Limb (tissue), 2 donors: Measurements from ENCODE around the gene LIPE.
"Not testable (repeated sequence)": the region's sequence is repeated elsewhere in the genome, so short reads cannot be mapped to it uniquely, and the experiment has no call there.

Source experiments
- DNase-seq, 2 donors: peaks; one replicate each; pipeline ENCODE4 v3.0.0-alpha.2; 2016; ENCODE audit errors: extremely low spot score in 2 of 2

The LIPE gene

DNA sequence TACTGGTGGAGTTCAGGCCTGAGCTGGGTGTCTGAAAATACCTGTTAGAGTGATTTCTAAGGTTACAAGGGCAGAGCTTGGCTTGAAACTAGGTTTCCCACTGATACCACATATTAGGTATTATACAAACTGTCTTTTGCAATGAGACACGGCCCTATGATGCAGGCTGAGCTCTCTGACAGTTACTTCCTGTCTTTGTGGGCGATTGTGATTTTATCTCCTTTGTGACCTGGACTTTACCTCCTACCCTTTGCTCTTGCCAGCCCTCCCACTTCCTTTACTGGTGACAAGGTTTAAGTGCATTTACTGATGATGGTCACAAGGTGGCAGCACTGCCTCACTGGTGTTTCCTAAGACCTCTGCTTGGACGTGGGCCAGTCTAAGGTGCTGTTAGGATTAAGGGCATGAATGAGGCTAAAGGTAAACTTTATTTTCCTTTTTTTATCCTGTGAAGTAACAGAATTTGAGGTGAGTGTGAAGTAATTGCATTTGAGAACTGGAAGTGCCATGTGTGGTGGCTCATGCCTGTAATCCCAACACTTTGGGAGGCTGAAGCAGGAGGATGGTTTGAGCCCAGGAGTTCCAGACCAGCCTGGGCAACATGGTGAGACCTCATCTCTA lies 23.2 kb upstream of the LIPE start:
- DNase-seq, result peak; percentile 71 to 73

GRCh38 chr19:42448306-42448705 lies 21.1 kb upstream of the LIPE start:
- DNase-seq, result not testable (repeated sequence)

- no peak for DNase-seq
These were observed 18.8 kb upstream of the LIPE start for GRCh38 chr19:42445948-42446347.

- DNase-seq, result no peak
These were observed 16.8 kb upstream of the LIPE start for GRCh38 chr19:42443944-42444398.

GRCh38 chr19:42442833-42443232 lies 15.6 kb upstream of the LIPE start, which contains the start of gene CXCL17:
CXCL17 (minus strand) TSS chr19:42442946; CDS start chr19:42442832, 114 bp downstream.
- no peak for DNase-seq

GRCh38 chr19:42441049-42441445 lies 13.9 kb upstream of the LIPE start:
- no peak for DNase-seq

GRCh38 chr19:42440357-42441048 lies 13.3 kb upstream of the LIPE start:
- peak in 1 of 2 donors; percentile 70 for DNase-seq

DNA sequence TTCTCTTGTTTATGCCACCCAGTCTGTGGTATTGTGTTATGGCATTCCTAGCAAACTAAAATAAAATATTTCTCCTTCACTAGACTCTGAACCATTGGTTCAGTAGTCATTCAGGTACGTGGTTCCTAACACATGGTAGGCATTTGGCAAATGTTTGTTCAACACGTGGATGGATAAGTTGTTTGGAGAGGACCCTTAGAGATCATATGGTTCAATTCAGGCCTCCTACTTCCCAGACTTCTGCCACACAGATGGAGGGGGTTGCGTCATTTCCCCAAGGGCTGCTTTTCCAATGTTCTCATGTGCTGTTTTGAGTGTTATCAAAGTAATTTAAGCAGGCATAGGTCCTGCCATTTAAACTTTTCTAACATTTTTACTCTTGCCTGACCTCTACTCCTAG lies 8.8 kb upstream of the LIPE start:
- no peak for DNase-seq

DNA sequence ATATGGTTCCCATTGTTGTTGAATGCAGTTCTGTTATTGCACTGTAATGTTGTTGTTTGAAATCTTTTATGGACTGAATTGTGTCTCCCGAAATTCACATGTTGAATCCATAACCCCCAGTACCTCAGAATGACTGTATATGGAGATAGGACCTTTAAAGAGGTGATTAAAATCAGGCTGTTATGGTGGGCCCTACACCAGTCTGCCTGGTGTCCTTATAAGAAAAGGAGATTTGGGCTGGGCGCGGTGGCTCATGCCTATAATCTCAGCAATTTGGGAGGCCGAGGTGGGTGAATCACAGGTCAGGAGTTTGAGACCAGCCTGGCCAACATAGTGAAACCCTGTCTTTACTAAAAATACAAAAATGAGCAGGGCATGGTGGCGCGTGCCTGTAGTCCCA lies 8.1 kb upstream of the LIPE start:
- DNase-seq, result no peak

DNA sequence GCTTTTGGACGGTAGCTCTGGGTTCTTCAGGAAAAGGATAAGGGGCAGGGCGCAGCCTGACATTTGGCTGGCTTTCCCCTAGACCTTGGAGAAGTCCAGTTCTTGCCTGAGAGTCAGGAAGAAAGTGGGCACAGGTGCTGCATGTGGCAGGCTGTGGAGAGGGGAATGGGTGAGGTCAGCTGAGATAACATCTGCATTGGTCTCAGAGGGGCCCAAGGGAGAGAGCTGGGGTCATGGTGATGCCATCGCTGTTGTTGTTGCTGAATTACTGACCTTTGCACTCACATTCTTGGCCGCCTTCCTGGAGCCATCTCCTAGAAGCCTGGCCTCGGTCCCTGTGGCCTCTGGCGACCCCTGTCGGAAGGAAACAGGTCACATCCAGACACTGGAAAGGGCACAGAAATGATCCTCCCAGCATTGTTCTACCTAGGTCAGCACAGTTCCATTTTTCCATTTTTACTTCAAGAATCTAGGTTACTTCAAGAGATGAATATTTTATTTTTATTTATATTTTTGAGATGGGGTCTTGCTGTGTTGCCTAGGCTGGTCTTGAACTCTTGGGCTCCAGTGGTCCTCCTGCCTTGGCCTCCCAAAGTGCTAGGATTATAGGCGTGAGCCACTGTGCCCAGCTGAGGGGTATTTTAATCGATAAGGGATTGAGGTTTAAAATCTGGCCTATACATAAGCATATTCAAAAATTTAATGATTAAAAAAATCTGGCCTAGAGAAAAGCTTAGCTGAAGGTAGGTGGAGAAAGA lies 6.5 kb upstream of the LIPE start:
- DNase-seq, result peak; percentile 24 to 60

- DNase-seq, result no peak
These were observed 4.3 kb upstream of the LIPE start for GRCh38 chr19:42431486-42431885.

DNA sequence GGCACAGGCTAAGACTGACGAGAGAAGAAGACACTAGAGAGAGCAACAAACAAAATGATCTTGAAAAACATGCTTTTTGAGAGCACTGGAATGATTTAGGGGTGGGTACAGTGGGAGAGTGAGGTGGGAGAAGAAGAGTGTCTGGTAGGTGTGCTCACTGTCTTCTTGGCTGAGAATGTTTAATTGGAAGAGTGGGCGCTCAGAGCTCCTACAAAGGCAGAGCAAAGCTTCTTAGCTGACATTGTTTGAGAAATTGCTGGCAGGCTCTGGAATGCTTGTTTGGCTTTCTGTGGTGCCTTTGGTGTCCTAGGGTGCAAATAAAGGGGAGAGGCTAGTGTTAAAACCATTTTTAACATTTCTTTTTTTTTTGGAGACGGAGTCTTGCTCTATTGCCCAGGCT lies 1.5 kb upstream of the LIPE start:
- no peak for DNase-seq

DNA sequence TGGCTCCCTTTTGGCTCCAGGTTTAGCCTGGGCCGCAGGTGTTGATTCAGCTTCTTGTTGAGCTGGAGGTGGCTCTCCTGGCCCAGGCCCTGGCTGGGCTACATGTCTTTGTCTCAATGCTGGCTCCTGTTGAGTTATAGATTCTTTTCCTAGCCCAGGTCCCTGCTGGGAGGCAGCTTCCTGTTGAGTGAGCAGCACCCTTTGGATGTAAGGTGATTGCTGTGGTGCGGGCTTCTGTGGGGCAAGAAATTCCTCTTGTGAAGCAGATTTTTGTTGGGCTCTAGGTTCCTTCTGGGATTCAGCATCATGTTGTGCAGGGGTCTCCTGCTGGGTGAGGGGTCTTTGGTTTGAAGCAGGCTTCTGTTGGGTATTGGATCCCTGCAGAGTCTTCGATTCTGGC lies 545 bp downstream of the LIPE start:
- DNase-seq, result no peak

- no peak for DNase-seq
These were observed 2.5 kb downstream of the LIPE start for GRCh38 chr19:42424712-42425131.

- no peak for DNase-seq
These were observed 2.9 kb downstream of the LIPE start for GRCh38 chr19:42424345-42424707.

GRCh38 chr19:42423462-42424344 lies 3.5 kb downstream of the LIPE start:
- DNase-seq, result peak; percentile 88 to 93

GRCh38 chr19:42422901-42423461 lies 4.2 kb downstream of the LIPE start:
- DNase-seq, result peak; percentile 19 to 84

DNA sequence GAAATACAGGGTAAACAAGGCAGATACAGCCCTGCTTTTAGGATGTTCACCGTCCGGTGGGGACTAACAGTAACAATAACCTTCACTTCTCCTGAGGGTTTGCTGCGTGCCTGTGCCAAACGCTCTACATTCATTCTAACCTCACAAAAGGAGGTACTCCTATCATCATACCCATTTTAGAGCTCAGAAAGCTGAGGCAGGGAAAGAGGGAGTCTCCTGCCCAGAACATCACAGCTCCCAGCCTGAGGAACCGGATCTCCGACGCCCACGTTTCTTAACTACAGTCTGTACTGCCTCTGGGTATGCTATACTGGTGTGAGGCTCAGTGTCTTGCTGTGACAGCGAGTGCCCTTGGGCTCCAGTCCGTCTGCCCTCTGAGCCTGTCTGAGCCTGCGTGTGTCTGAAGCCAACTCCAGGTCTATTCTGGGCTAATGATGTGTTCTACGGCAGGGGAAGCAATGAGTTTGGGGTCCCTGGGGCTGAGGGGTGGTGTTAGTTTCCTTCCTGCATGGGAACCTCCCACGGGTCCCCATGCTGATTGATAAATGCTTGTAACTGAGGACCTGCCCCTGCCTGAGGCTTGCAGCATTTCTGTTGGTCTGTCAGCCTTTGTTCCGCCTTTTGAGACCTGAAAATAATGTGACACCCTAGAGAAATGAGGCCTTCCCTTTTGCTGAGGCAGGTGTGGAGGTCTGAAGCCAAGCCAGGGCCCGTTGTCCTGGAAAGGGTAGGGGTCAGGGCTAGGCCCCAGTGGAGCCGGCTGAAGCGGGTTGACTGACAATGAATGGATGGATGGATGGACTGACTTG lies 4.9 kb downstream of the LIPE start:
- DNase-seq, result no peak

- DNase-seq, result no peak
These were observed 5.6 kb downstream of the LIPE start for GRCh38 chr19:42421591-42422031.

GRCh38 chr19:42421101-42421500 lies 6.1 kb downstream of the LIPE start:
- no peak for DNase-seq
